Measurements from ENCODE around the gene FMNL2. TPM values are rescaled to one million over a fixed set of nuclear protein-coding genes. Genes with fewer than 3 reads are reported as not detected.

The FMNL2 gene
- total RNA-seq, 4 donors from 2014 or later, result 25.2 to 35.0 (median 27.4) TPM

DNA sequence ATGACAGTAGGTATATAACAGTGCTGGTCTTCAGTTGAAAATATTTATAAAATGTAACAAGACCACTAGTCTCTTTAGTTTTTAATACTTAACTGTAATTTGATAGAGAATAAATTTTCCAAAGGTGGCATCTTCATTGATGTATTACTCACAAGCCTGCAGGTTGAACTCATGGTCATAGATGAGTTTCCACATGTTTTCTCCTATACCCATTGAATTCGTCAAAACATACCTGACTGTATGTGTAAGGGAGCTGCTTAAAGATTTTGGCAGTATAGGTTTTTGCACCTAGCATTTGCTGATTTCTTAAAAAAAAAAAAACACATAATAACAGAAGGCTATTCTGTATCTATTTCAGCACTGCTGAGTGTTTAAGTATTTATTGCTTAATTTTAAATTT lies 112.9 kb downstream of the FMNL2 start:
- Histone ChIP-seq H3K27me3 (no peaks in the 10 kb centered on the region), H3K36me3 (no peaks in the 10 kb centered on the region), H3K27ac (no peak overlapping the region), H3K4me3 (no peak overlapping the region), H3K4me1 (peaks cover 0 to 33% (median 9%) of the 10 kb centered on the region in 3 donors), H3K9me3 (no peaks in the 10 kb centered on the region)
- TF ChIP-seq, protein P1, sequence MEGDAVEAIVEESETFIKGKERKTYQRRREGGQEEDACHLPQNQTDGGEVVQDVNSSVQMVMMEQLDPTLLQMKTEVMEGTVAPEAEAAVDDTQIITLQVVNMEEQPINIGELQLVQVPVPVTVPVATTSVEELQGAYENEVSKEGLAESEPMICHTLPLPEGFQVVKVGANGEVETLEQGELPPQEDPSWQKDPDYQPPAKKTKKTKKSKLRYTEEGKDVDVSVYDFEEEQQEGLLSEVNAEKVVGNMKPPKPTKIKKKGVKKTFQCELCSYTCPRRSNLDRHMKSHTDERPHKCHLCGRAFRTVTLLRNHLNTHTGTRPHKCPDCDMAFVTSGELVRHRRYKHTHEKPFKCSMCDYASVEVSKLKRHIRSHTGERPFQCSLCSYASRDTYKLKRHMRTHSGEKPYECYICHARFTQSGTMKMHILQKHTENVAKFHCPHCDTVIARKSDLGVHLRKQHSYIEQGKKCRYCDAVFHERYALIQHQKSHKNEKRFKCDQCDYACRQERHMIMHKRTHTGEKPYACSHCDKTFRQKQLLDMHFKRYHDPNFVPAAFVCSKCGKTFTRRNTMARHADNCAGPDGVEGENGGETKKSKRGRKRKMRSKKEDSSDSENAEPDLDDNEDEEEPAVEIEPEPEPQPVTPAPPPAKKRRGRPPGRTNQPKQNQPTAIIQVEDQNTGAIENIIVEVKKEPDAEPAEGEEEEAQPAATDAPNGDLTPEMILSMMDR (IDR thresholded peaks at IDR 0.05), result no peak
- TF ChIP-seq EP300 (IDR thresholded peaks at IDR 0.05) (no peak), POLR2A (IDR thresholded peaks at IDR 0.05) (no peak), POLR2AphosphoS5 (IDR thresholded peaks at IDR 0.05) (no peak)
- 84 to 92% methylated on average over 1 of the region's 1 CpG for WGBS, 2 donors (ENCODE audit: low coverage in 1 of 2)
- no peak for ATAC-seq

DNA sequence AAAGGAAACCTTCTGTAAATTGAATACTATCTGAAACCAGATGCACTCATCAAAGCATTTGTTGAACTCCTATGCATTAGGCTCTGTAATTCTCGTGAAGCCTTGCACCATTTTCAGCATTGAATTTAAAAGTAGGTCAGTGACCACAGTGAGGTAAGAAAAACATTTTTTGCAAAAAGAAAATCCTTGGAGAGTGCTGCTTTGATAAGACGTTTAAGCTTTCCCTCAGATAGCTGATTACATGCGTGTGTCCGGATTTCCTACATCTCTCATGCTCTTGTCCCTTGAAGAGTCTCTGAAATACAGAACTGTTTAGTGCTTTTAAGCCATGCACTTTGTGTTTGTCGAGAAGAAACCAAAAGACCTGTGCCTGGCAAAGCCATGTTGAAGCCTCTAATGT lies 113.6 kb downstream of the FMNL2 start:
- H3K27me3 ChIP-seq, result no peaks in the 10 kb centered on the region
- no peak overlapping the region for H3K27ac ChIP-seq
- H3K9me3 ChIP-seq, result no peaks in the 10 kb centered on the region
- WGBS, 2 donors (ENCODE audit: low coverage in 1 of 2), result 73 to 79% methylated on average over 4 to 5 of the region's 5 CpGs
- ATAC-seq, result no peak
- H3K36me3 ChIP-seq, result no peaks in the 10 kb centered on the region
- H3K4me3 ChIP-seq, result no peak overlapping the region
- TF ChIP-seq, protein P1 (IDR thresholded peaks at IDR 0.05), result no peak
- TF ChIP-seq EP300 (IDR thresholded peaks at IDR 0.05) (no peak), POLR2AphosphoS5 (IDR thresholded peaks at IDR 0.05) (no peak), POLR2A (IDR thresholded peaks at IDR 0.05) (no peak)
- peaks cover 0 to 29% (median 9%) of the 10 kb centered on the region in 3 donors for H3K4me1 ChIP-seq

DNA sequence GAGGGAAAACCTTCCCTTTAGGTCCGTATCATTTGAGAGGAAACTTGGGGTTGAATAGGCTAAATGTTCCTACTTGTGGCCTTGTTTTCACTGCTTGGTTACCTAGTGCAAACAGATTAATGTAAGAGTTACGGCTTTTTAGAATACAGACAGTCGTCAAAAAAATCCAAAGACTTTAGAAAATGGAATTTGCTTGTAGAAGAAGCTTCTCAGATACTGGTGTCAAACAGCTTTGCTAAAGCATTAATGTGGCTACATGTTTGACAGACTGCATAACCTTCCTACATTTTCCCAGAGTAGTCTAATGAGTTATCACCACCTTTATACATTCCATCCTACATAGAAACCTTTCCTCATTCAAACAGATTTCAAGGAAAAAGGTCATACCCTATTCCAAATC lies 114.6 kb downstream of the FMNL2 start:
- ATAC-seq, result no peak
- Histone ChIP-seq H3K27me3 (no peaks in the 10 kb centered on the region), H3K4me1 (peaks cover 0 to 20% (median 9%) of the 10 kb centered on the region in 3 donors), H3K4me3 (no peak overlapping the region), H3K36me3 (no peaks in the 10 kb centered on the region), H3K27ac (no peak overlapping the region), H3K9me3 (no peaks in the 10 kb centered on the region)
- TF ChIP-seq EP300 (IDR thresholded peaks at IDR 0.05), result no peak
- TF ChIP-seq POLR2A (IDR thresholded peaks at IDR 0.05), result no peak
- no peak for TF ChIP-seq POLR2AphosphoS5 (IDR thresholded peaks at IDR 0.05)
- TF ChIP-seq, protein P1 (IDR thresholded peaks at IDR 0.05), result no peak
- 82 to 91% methylated on average over 3 of the region's 3 CpGs for WGBS, 2 donors (ENCODE audit: low coverage in 1 of 2)

DNA sequence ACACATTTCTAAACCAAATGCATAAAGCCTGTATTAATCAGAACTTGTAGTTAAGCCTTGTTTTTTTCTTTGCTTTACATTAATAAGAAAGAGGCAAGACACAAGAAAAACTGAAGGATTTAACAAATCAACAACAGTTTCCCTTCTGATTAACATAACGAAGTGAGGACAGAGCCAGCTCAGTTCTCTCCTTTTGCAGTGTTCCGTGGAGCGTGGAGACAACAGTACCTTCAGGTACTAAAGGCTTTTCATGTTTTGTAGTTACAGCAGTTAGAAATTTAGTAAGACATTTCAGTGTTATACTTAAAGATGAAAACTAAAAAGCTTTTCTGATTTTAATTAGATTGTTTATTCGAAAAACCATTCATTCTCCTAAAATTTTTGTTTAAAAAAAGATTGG lies 115.2 kb downstream of the FMNL2 start:
- Histone ChIP-seq H3K4me3 (no peak overlapping the region), H3K27me3 (no peaks in the 10 kb centered on the region), H3K9me3 (no peaks in the 10 kb centered on the region), H3K27ac (no peak overlapping the region), H3K36me3 (no peaks in the 10 kb centered on the region), H3K4me1 (peaks cover 0 to 18% (median 9%) of the 10 kb centered on the region in 3 donors)
- ATAC-seq, result no peak
- 96% methylated on average over 4 of the region's 4 CpGs for WGBS, 2 donors (ENCODE audit: low coverage in 1 of 2)
- TF ChIP-seq POLR2AphosphoS5 (IDR thresholded peaks at IDR 0.05), result no peak
- TF ChIP-seq EP300 (IDR thresholded peaks at IDR 0.05), result no peak
- TF ChIP-seq POLR2A (IDR thresholded peaks at IDR 0.05), result no peak
- TF ChIP-seq, protein P1 (IDR thresholded peaks at IDR 0.05), result no peak

DNA sequence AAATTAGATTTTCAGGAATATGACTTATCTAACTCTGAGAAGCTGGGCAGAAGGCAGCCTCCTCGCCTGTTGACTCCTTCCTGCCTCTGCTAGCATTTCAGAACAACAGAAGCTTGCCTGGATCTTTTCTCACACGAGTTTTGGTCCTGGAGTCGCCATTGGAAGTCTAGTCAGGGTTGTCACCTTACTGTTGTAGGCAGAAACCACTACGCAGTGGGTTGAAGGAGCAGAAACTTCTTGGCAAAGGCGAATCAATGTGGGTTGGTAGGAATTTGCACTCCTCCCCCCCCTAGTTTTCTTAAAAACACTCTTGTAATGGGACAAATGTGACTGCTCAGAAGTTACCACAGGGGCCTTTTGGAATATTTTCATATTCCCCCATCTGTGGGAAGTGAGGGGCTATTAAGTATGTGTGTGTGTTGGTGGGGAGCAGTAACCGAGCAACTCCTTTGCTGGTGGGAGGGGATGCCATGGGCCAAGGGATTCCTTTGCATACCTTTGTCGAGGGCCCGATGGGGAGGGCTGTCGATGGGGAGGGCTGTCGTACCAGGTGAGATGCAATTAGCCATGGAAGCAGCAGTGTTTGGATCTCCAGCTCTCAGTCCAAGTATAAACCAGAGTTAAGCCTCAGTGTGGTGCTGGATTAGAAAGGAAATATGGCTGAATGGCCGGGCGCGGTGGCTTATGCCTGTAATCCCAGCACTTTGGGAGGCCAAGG lies 117.4 kb downstream of the FMNL2 start:
- no peak for ATAC-seq
- no peaks in the 10 kb centered on the region for H3K27me3 ChIP-seq
- peaks cover 0 to 4% (median 0%) of the 10 kb centered on the region in 3 donors for H3K4me1 ChIP-seq
- WGBS, 2 donors (ENCODE audit: low coverage in 1 of 2), result 94 to 100% methylated on average over 4 to 9 of the region's 13 CpGs
- peak overlapping the region in 2 of 4 donors; percentile 20 to 48 for H3K27ac ChIP-seq
- no peaks in the 10 kb centered on the region for H3K36me3 ChIP-seq
- H3K9me3 ChIP-seq, result no peaks in the 10 kb centered on the region
- no peak overlapping the region for H3K4me3 ChIP-seq
- TF ChIP-seq POLR2AphosphoS5 (IDR thresholded peaks at IDR 0.05) (no peak), EP300 (IDR thresholded peaks at IDR 0.05) (no peak)
